ENCODE results near the gene VWF.
"Not testable (repeated sequence)": the region's sequence is repeated elsewhere in the genome, so short reads cannot be mapped to it uniquely, and the experiment has no call there.

The VWF gene

GRCh38 chr12:6032726-6033125, 91.7 kb downstream of the VWF start:
- no peak overlapping the region for H3K4me3 ChIP-seq (ENCODE audit: control insufficient read depth, low read depth, low read length)
- TF ChIP-seq, protein P1, sequence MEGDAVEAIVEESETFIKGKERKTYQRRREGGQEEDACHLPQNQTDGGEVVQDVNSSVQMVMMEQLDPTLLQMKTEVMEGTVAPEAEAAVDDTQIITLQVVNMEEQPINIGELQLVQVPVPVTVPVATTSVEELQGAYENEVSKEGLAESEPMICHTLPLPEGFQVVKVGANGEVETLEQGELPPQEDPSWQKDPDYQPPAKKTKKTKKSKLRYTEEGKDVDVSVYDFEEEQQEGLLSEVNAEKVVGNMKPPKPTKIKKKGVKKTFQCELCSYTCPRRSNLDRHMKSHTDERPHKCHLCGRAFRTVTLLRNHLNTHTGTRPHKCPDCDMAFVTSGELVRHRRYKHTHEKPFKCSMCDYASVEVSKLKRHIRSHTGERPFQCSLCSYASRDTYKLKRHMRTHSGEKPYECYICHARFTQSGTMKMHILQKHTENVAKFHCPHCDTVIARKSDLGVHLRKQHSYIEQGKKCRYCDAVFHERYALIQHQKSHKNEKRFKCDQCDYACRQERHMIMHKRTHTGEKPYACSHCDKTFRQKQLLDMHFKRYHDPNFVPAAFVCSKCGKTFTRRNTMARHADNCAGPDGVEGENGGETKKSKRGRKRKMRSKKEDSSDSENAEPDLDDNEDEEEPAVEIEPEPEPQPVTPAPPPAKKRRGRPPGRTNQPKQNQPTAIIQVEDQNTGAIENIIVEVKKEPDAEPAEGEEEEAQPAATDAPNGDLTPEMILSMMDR (IDR thresholded peaks at IDR 0.05; ENCODE audit: control insufficient read depth, insufficient read depth, low read depth, low read length, missing control alignments): no peak
- DNase-seq (ENCODE audit: low read depth): no peak

DNA sequence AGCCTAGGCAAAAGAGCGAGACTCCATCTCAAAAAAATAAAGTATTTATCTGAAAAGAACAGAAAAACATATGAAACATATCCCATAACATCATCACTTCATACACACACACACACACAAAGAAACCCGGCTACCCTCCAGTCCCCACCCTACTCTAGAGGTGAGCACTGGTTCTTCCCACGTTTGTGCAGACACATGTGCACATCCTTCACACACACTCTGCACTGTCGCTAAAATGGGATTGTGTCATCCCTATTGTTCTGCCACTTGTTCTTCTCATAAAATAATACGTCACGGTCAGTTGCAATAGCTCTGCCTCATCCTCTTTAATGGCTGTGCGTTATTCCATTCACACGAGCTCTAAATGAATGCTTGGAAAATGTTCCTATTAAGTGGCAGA, 93.5 kb downstream of the VWF start:
- no peak for DNase-seq (ENCODE audit: low read depth)

GRCh38 chr12:6030081-6030480, 94.4 kb downstream of the VWF start:
- no peak for DNase-seq (ENCODE audit: low read depth)
- TF ChIP-seq, protein P1 (IDR thresholded peaks at IDR 0.05; ENCODE audit: control insufficient read depth, insufficient read depth, low read depth, low read length, missing control alignments): no peak
- H3K4me3 ChIP-seq (ENCODE audit: control insufficient read depth, low read depth, low read length): no peak overlapping the region

More for the DNA sequence above, 93.5 kb downstream of the VWF start:
- no peak overlapping the region for H3K4me3 ChIP-seq (ENCODE audit: control insufficient read depth, low read depth, low read length)
- TF ChIP-seq, protein P1 (IDR thresholded peaks at IDR 0.05; ENCODE audit: control insufficient read depth, insufficient read depth, low read depth, low read length, missing control alignments): no peak

GRCh38 chr12:6029401-6029800, 95.1 kb downstream of the VWF start:
- no peak overlapping the region for H3K4me3 ChIP-seq (ENCODE audit: control insufficient read depth, low read depth, low read length)
- no peak for DNase-seq (ENCODE audit: low read depth)
- TF ChIP-seq, protein P1 (IDR thresholded peaks at IDR 0.05; ENCODE audit: control insufficient read depth, insufficient read depth, low read depth, low read length, missing control alignments): no peak

GRCh38 chr12:6026998-6027397, 97.5 kb downstream of the VWF start:
- no peak overlapping the region for H3K4me3 ChIP-seq (ENCODE audit: control insufficient read depth, low read depth, low read length)
- DNase-seq (ENCODE audit: low read depth): no peak
- TF ChIP-seq, protein P1 (IDR thresholded peaks at IDR 0.05; ENCODE audit: control insufficient read depth, insufficient read depth, low read depth, low read length, missing control alignments): no peak

GRCh38 chr12:6025703-6026298, 98.7 kb downstream of the VWF start:
- H3K4me3 ChIP-seq (ENCODE audit: control insufficient read depth, low read depth, low read length); DNase-seq (ENCODE audit: low read depth): not testable (repeated sequence)

GRCh38 chr12:6024066-6024465, 100.4 kb downstream of the VWF start:
- H3K4me3 ChIP-seq (ENCODE audit: control insufficient read depth, low read depth, low read length); DNase-seq (ENCODE audit: low read depth): not testable (repeated sequence)

GRCh38 chr12:6020930-6021329, 103.5 kb downstream of the VWF start:
- TF ChIP-seq, protein P1 (IDR thresholded peaks at IDR 0.05; ENCODE audit: control insufficient read depth, insufficient read depth, low read depth, low read length, missing control alignments): no peak
- DNase-seq (ENCODE audit: low read depth): no peak
- no peak overlapping the region for H3K4me3 ChIP-seq (ENCODE audit: control insufficient read depth, low read depth, low read length)

DNA sequence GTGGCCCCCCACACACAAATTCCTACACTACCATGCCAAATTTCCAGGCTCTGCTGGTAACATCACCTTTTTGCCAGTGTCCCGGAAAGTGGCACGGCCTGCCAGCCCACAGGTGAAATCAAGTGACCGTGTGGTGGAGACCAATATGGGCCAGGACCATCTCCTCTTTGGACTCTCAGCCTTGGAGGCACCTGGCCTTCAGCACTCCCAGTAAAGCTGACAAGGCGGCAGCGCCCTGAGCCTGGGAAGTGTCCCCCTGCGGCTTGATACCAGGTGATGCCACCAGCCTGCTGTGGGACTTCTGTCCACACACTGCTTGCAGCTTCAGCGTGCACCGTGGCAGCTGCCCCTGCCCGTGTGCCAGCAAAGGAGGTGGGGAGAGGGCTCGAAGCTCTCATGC, 104.0 kb downstream of the VWF start:
- not testable (repeated sequence) for H3K4me3 ChIP-seq (ENCODE audit: control insufficient read depth, low read depth, low read length); DNase-seq (ENCODE audit: low read depth)

- H3K4me3 ChIP-seq (ENCODE audit: control insufficient read depth, low read depth, low read length); DNase-seq (ENCODE audit: low read depth): not testable (repeated sequence)
Observed at GRCh38 chr12:6019256-6019655, 105.2 kb downstream of the VWF start.
